Mesendoderm (in vitro differentiated cells): ENCODE measurements around the gene PLAAT2.
"Not testable (repeated sequence)": the region's sequence is repeated elsewhere in the genome, so short reads cannot be mapped to it uniquely, and the experiment has no call there.

Experiments
- DNase-seq: peaks from one replicate; pipeline ENCODE4 v3.0.0; 2013
- H2AK5ac ChIP-seq: 2 replicates; pipeline ENCODE4 v1.6.1; 2013; ENCODE audit warnings: low read length, inconsistent platforms
- H2BK120ac ChIP-seq: 2 replicates; pipeline ENCODE4 v1.6.1; 2013; ENCODE audit warnings: low read depth, mild to moderate bottlenecking, low read length, moderate library complexity, mixed read lengths
- H2BK15ac ChIP-seq: replicated peaks from 2 replicates; pipeline ENCODE4 v1.6.1; 2013; ENCODE audit warnings: low read depth, mild to moderate bottlenecking, moderate library complexity
- H2BK5ac ChIP-seq: 2 replicates; pipeline ENCODE4 v1.6.1; 2013; ENCODE audit warnings: low read length, inconsistent platforms
- H3K18ac ChIP-seq: 2 replicates; pipeline ENCODE4 v1.6.1; 2013; ENCODE audit warnings: mild to moderate bottlenecking, low read length, mixed read lengths
- H3K23ac ChIP-seq: one replicate; pipeline ENCODE4 v1.6.1; 2013; ENCODE audit warnings: low read length
- H3K27ac ChIP-seq: 2 replicates; pipeline ENCODE4 v1.5.1; 2013; ENCODE audit warnings: low read depth, mild to moderate bottlenecking, inconsistent platforms, low read length, moderate library complexity
- H3K27me3 ChIP-seq: 2 replicates; pipeline ENCODE4 v1.6.1; 2013; ENCODE audit warnings: low read length, control low read depth, mild to moderate bottlenecking, inconsistent platforms; ENCODE audit not compliant: insufficient read depth, poor library complexity
- H3K36me3 ChIP-seq: 2 replicates; pipeline ENCODE4 v1.6.1; 2013; ENCODE audit warnings: low read length, inconsistent platforms; ENCODE audit not compliant: control insufficient read depth, insufficient read depth
- H3K4ac ChIP-seq: one replicate; pipeline ENCODE4 v1.6.1; 2013; ENCODE audit warnings: low read depth, mild to moderate bottlenecking, low read length, moderate library complexity
- H3K4me1 ChIP-seq: 2 replicates; pipeline ENCODE4 v1.6.1; 2013; ENCODE audit warnings: low read depth, low read length, inconsistent platforms; ENCODE audit not compliant: control insufficient read depth
- H3K4me2 ChIP-seq: 2 replicates; pipeline ENCODE4 v1.6.1; 2013; ENCODE audit warnings: low read length
- H3K4me3 ChIP-seq: 2 replicates; pipeline ENCODE4 v1.5.1; 2013; ENCODE audit warnings: mild to moderate bottlenecking, low read length
- H3K56ac ChIP-seq: one replicate; pipeline ENCODE4 v1.6.1; 2013; ENCODE audit warnings: low read length
- H3K79me1 ChIP-seq: 2 replicates; pipeline ENCODE4 v1.6.1; 2013; ENCODE audit warnings: low read length, inconsistent platforms
- H3K79me2 ChIP-seq: 2 replicates; pipeline ENCODE4 v1.6.1; 2013; ENCODE audit warnings: mild to moderate bottlenecking, low read length; ENCODE audit not compliant: control insufficient read depth, insufficient read depth
- H3K9ac ChIP-seq: 2 replicates; pipeline ENCODE4 v1.6.1; 2013; ENCODE audit warnings: low read length, inconsistent platforms
- H4K5ac ChIP-seq: one replicate; pipeline ENCODE4 v1.6.1; 2013; ENCODE audit warnings: low read length
- H4K8ac ChIP-seq: one replicate; pipeline ENCODE4 v1.6.1; 2013; ENCODE audit warnings: low read depth, mild to moderate bottlenecking, control low read depth, low read length, moderate library complexity
- WGBS: extraction: QIAGEN DNeasy Blood & Tissue Kit; methylation state at CpG from one replicate; pipeline ENCODE4 v1.1.7; 2013; ENCODE audit warnings: low lambda C conversion rate, missing lambda C conversion rate; ENCODE audit not compliant: insufficient coverage; ENCODE audit errors: extremely low coverage; 5-methylcytosine and 5-hydroxymethylcytosine counted together

Gene PLAAT2

DNA sequence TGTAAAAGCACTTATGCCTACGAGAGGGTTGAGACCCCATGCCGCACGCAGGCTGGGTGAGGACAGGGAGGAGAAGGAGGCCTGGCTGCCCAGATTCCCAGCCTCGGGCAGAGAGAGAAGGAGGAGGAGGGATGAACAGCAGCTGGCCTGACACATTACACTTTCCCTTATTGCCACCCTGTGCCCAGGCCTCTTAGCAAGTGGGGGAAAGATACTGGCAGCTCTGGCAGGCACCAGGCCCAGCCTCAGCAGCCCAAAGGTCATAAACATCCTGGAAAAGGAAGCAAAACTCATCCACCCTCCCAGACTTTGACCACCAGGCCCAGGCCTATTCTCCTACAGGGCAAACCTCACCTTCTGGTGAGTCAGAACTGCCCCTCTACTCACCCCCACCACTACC, 46.4 kb upstream of the PLAAT2 start:
- Histone ChIP-seq H2BK5ac (no peak overlapping the region), H4K8ac (no peak overlapping the region), H3K4me3 (no peak overlapping the region), H3K27ac (no peak overlapping the region), H3K23ac (no peak overlapping the region), H3K9ac (no peak overlapping the region), H3K4me1 (peaks cover 7% of the 10 kb centered on the region), H3K4ac (no peak overlapping the region), H4K5ac (no peak overlapping the region), H3K4me2 (no peak overlapping the region), H2BK120ac (no peak overlapping the region), H3K27me3 (no peaks in the 10 kb centered on the region), H3K18ac (no peak overlapping the region), H3K79me1 (no peaks in the 10 kb centered on the region), H2BK15ac (no peak overlapping the region), H2AK5ac (no peak overlapping the region), H3K56ac (no peak overlapping the region), H3K36me3 (no peaks in the 10 kb centered on the region), H3K79me2 (peaks cover 1% of the 10 kb centered on the region)
- no CpG with 5 or more reads among the region's 4 CpGs for WGBS
- no peak for DNase-seq

GRCh38 chr11:63608353-63609345, 45.5 kb upstream of the PLAAT2 start:
- Histone ChIP-seq H4K8ac (no peak overlapping the region), H3K4ac (no peak overlapping the region), H3K79me2 (peaks cover 1% of the 10 kb centered on the region), H3K9ac (no peak overlapping the region), H3K36me3 (no peaks in the 10 kb centered on the region), H3K4me2 (no peak overlapping the region), H2BK15ac (no peak overlapping the region), H2BK5ac (no peak overlapping the region), H3K27ac (no peak overlapping the region), H3K4me1 (peaks cover 7% of the 10 kb centered on the region), H2BK120ac (no peak overlapping the region), H3K56ac (peak overlapping the region; percentile 17), H3K23ac (no peak overlapping the region), H3K27me3 (no peaks in the 10 kb centered on the region), H4K5ac (no peak overlapping the region), H3K4me3 (no peak overlapping the region), H2AK5ac (no peak overlapping the region), H3K18ac (no peak overlapping the region), H3K79me1 (no peaks in the 10 kb centered on the region)
- WGBS, result no CpG with 5 or more reads among the region's 11 CpGs
- DNase-seq, result no peak

- no peak overlapping the region for H2BK120ac ChIP-seq
- no peak overlapping the region for H2BK15ac ChIP-seq
- peak overlapping the region; percentile 9 for H3K18ac ChIP-seq
- no peak overlapping the region for H4K5ac ChIP-seq
- H3K4ac ChIP-seq, result no peak overlapping the region
- H2BK5ac ChIP-seq, result no peak overlapping the region
- H4K8ac ChIP-seq, result no peak overlapping the region
- no peak for DNase-seq
- H3K4me3 ChIP-seq, result no peak overlapping the region
- no peaks in the 10 kb centered on the region for H3K79me2 ChIP-seq
- H3K4me2 ChIP-seq, result no peak overlapping the region
- no peak overlapping the region for H3K9ac ChIP-seq
- H3K23ac ChIP-seq, result peak overlapping the region; percentile 80
- no peak overlapping the region for H2AK5ac ChIP-seq
- H3K56ac ChIP-seq, result peak overlapping the region; percentile 25
- no peaks in the 10 kb centered on the region for H3K27me3 ChIP-seq
- no peaks in the 10 kb centered on the region for H3K4me1 ChIP-seq
- no peaks in the 10 kb centered on the region for H3K36me3 ChIP-seq
- WGBS, result no CpG with 5 or more reads among the region's 3 CpGs
- H3K27ac ChIP-seq, result no peak overlapping the region
- H3K79me1 ChIP-seq, result no peaks in the 10 kb centered on the region
These were observed 40.0 kb upstream of the PLAAT2 start for GRCh38 chr11:63603180-63603518.

DNA sequence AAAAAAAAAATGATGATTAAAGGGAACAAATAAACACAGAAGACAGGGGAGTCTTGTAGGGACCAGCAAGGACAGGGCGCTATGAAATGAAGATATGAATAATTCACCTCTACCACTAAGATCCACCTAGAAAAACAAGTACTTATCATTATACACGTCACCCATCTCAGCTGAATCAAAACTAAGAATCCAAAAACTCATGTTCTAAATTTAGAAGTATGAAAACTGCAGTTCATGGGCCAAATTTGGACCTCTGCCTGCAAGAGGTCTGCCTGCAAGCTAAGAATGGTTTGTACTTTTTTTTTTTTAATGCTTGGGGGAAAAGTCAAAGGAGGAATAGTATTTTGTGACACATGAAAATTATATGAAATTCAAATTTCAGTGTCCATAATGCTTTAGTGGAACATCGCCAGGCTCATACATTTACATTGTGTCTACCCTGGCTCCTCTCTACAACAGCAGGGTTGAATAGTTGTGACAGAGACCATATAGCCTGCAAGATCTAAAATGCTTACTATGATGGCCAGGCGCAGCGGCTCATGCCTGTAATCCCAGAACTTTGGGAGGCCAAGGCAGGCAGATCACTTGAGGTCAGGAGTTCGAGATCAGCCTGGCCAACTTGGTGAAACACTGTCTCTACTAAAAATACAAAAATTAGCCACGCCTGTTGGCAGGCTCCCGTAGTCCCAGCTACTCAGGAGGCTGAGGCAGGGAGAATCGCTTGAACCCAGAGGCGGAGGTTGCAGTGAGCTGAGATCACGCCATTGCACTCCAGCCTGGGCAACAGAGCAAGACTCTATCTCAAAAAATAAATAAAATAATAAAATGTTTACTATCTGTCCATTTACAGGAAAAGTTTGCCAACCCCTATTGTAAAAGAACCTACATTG, 39.4 kb upstream of the PLAAT2 start:
- H2BK5ac ChIP-seq, H3K27ac ChIP-seq, H3K56ac ChIP-seq, H3K4ac ChIP-seq, H4K8ac ChIP-seq, H3K23ac ChIP-seq, H3K4me2 ChIP-seq, H2AK5ac ChIP-seq, H3K4me3 ChIP-seq, H3K9ac ChIP-seq, H3K79me1 ChIP-seq, H4K5ac ChIP-seq, H3K36me3 ChIP-seq, H2BK15ac ChIP-seq, H3K4me1 ChIP-seq, H3K27me3 ChIP-seq, H3K79me2 ChIP-seq, DNase-seq, H2BK120ac ChIP-seq, H3K18ac ChIP-seq: not testable (repeated sequence)
- WGBS, result no CpG with 5 or more reads among the region's 11 CpGs

DNA sequence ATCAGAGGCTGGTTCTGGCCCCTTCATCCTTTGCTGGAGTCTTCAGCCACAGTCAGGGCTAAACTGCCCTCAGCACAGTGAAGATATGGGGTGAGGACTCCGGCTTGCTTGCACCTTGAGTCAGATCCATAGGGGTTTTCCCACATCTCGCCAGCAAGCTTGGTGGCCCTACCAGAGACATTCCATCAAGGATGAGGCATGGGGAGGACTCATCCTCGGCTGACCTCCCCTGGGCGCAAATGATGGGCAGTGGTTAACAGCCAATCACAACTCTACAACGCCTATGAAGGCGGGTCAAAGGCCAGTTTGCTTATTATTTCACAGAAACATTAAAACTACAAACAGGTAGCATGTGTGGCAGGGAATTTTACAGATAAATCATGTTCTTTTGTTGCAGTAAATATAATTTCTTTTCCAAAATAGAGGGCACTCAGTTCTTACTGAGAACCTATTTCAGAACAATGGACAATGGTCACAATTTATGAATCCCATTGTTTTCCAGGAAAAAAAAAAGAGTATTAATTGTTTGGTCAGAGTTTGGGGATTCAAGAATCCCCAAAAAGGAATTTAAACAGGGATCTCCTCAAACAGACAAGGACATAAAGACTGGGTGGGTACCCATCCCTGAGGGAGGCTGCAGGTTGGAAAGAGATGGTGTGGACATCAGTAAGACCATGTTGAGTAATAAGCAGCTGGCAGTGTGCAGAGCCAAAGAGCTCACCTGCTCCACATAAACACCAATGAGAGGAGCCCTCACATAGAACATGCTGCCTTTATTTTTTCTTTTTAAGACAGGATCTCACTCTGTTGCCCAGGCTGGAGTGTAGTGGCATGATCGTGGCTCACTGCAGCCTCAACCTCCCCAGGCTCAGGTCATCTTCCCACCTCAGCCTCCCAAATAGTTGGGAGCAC, 36.3 kb upstream of the PLAAT2 start:
- H3K4ac ChIP-seq, result no peak overlapping the region
- H4K8ac ChIP-seq, result no peak overlapping the region
- no peak overlapping the region for H2BK15ac ChIP-seq
- H3K36me3 ChIP-seq, result no peaks in the 10 kb centered on the region
- no peak overlapping the region for H2AK5ac ChIP-seq
- no peak overlapping the region for H3K9ac ChIP-seq
- H3K4me3 ChIP-seq, result no peak overlapping the region
- no peaks in the 10 kb centered on the region for H3K79me2 ChIP-seq
- H4K5ac ChIP-seq, result no peak overlapping the region
- peak; percentile 23 for DNase-seq
- no peak overlapping the region for H3K18ac ChIP-seq
- H3K4me1 ChIP-seq, result no peaks in the 10 kb centered on the region
- WGBS, result no CpG with 5 or more reads among the region's 7 CpGs
- no peaks in the 10 kb centered on the region for H3K79me1 ChIP-seq
- H3K27me3 ChIP-seq, result no peaks in the 10 kb centered on the region
- H2BK120ac ChIP-seq, result no peak overlapping the region
- H2BK5ac ChIP-seq, result no peak overlapping the region
- H3K56ac ChIP-seq, result no peak overlapping the region
- H3K4me2 ChIP-seq, result no peak overlapping the region
- H3K23ac ChIP-seq, result no peak overlapping the region
- H3K27ac ChIP-seq, result no peak overlapping the region
